RWPE1 (cell line): Measurements from ENCODE around the gene BCAN.
A peak's percentile ranks its signal among the peaks of the same experiment; 100 is the strongest.

Source experiments
- CTCF ChIA-PET: fragments of 350-600 bp; sonication (Branson Sonifier 250); formaldehyde crosslinking; extraction: SDS; loops from one replicate; lab custom pipeline; 2021; lab: Yijun Ruan, JAX
- POLR2A ChIA-PET: fragments of 400-600 bp; formaldehyde crosslinking; extraction: SDS; loops from one replicate; lab custom pipeline; 2020; ENCODE audit warnings: antibody characterized with exemption; ENCODE audit not compliant: low non-redundant PET; lab: Yijun Ruan, JAX
- DNase-seq: peaks from one replicate; pipeline ENCODE4 v3.0.0; 2012; ENCODE audit warnings: low spot score
- H3K27ac ChIP-seq: fragments of 450-650 bp; 2 replicates; pipeline ENCODE4 v1.5.1; 2017
- CTCF ChIP-seq: fragments of 450-650 bp; conservative IDR thresholded peaks from 2 replicates; pipeline ENCODE4 v1.5.1; 2017; ENCODE audit warnings: low read depth, mild to moderate bottlenecking

BCAN gene

DNA sequence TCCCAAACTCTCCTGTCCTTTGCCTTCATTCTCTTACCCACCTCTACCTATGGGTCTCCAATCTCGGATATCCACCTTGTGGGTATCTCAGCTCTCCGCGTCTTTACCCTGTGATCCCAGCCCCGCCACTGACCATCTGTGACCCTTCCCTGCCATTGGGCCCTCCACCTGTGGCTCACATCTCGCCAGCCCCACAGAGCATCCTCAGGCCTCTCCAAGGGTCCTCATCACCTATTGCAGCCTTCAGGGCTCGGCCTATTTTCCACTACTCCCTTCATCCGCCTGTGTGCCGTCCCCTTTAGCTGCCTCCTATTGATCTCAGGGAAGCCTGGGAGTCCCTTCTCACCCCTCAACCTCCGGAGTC, 11.1 kb downstream of the BCAN start:
- CTCF ChIA-PET = no interaction called here
- no peak for TF ChIP-seq CTCF
- H3K27ac ChIP-seq = no peak overlapping the region
- POLR2A ChIA-PET = no interaction called here
- no peak for DNase-seq

GRCh38 chr1:156654700-156655099, 12.8 kb downstream of the BCAN start:
- ChIA-PET CTCF (interaction anchor here (1.3 to 1.6 kb wide), 2 partner anchors 27 to 71 kb away, joined by 6 read pairs; no protein-coding TSS in a partner anchor), POLR2A (no interaction called here)
- TF ChIP-seq CTCF = no peak
- DNase-seq = no peak
- H3K27ac ChIP-seq = no peak overlapping the region

DNA sequence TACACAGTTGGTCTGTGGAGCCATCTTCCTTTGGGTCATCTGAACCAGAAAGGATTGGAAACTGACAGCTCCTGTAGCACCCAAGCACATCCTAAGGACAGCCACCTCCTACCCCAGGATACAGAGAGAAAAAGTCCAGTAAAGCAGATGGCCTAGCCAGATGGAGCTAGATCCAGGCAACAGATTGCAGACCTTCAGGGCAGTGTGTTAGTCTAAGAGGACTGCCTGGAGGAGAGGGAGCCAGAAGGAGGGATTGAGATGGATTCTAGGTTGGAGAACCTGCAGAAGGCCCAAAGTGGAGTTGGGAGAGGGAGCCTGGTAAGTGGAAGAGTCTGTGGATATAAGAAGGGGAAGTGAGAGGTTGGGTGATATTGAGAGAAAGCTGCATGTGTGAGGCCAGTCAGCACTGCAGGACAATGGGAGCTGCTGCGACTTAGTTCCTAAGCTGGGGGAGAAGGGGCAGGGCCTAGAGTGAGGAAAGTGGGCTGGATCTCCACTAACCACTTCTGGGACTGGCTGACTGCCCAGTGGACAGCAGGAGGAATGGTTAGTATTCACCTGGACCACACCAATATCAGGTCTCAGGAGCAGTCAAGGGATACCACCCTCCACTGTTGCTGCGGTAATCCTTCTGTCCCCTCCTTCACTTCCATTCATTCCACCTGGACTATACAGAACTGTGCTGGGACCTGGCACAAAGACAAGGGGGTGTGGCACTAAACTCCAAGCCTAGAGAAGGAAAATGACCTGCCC, 13.4 kb downstream of the BCAN start:
- POLR2A ChIA-PET = no interaction called here
- CTCF ChIA-PET = interaction anchor here (1.1 to 1.6 kb wide), 3 partner anchors 28 to 71 kb away, joined by 4 to 6 read pairs (median 6); no protein-coding TSS in a partner anchor
- DNase-seq = no peak
- no peak for TF ChIP-seq CTCF
- no peak overlapping the region for H3K27ac ChIP-seq

DNA sequence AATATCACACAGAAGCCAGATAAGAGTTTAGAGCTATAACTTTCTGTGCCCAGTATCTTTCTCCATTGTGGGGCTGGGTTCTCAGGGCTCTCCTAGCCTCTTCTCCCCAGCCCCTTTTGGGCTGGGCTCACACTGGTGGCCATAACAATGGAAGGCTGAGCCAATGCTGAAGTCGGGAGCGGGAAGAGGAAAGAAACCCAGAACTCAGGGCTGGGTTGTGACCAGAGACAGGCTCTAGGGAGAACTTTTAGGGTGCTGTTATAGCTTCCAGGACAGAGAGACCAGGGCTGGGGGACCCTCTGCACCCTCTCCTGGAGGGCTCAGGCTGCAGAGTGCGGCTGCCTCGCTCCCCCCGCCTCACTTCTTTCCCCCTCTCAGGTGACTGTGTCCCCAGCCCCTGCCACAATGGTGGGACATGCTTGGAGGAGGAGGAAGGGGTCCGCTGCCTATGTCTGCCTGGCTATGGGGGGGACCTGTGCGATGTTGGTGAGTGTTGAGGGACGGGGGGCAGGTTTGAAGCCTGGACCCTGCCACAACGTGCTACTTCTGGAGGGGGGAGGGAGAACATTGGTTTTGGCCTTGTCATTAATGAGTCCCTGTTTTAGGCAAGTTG, 14.1 kb downstream of the BCAN start:
- DNase-seq = no peak
- POLR2A ChIA-PET = no interaction called here
- no peak for TF ChIP-seq CTCF
- CTCF ChIA-PET = interaction anchor here (1.1 to 1.6 kb wide), 4 partner anchors 29 to 70 kb away, joined by 4 to 7 read pairs (median 6); no protein-coding TSS in a partner anchor
- no peak overlapping the region for H3K27ac ChIP-seq

- no peak overlapping the region for H3K27ac ChIP-seq
- ChIA-PET CTCF (interaction anchor here (0.6 to 1.9 kb wide), 8 partner anchors 19 to 302 kb away, joined by 3 to 19 read pairs (median 4); no protein-coding TSS in a partner anchor), POLR2A (no interaction called here)
- peak; percentile 96 for TF ChIP-seq CTCF
- peak; percentile 80 for DNase-seq
Measured at GRCh38 chr1:156656806-156657740, 15.2 kb downstream of the BCAN start.

DNA sequence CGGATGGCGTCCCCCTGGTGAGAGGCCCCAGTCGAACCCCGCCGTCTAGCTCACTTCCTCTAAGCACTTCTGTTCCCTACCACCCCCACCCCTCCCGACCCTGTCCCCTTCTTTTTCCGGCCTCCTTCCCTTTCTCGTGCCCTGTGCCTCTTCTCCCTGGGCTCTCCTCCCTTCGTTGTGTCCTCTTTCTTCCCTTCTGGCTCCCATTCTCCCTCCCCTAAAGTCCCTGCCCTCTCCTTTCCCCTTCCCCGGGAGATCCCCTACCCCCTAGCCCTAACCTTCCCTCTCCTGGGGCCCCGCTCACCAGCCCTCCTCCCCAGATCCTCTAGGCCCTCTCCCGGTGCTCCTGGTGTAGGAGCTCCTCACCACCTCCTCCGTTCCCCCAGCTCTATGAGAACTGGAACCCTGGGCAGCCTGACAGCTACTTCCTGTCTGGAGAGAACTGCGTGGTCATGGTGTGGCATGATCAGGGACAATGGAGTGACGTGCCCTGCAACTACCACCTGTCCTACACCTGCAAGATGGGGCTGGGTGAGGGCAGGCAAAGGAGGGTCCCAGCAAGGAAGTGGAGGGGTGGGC, 15.9 kb downstream of the BCAN start:
- POLR2A ChIA-PET = no interaction called here
- no peak overlapping the region for H3K27ac ChIP-seq
- no peak for DNase-seq
- TF ChIP-seq CTCF = peak; percentile 58
- CTCF ChIA-PET = interaction anchor here (0.6 to 1.9 kb wide), 12 partner anchors 9 to 377 kb away, joined by 3 to 19 read pairs (median 4); no protein-coding TSS in a partner anchor
